Nephron progenitor cell (in vitro differentiated cells): Measurements from ENCODE around the gene TACR2.
A peak's percentile ranks its signal among the peaks of the same experiment; 100 is the strongest.

Experiments used
- DNase-seq: peaks from one replicate; pipeline ENCODE4 v3.0.0; 2021
- H3K27ac Mint-ChIP-seq: 2 replicates; pipeline ENCODE4 v1.8.0; 2021; ENCODE audit warnings: mild to moderate bottlenecking, moderate library complexity, mixed read lengths
- H3K27me3 Mint-ChIP-seq: 2 replicates; pipeline ENCODE4 v1.8.0; 2021; ENCODE audit warnings: mild to moderate bottlenecking, low read depth, mixed read lengths; ENCODE audit not compliant: poor library complexity
- H3K36me3 Mint-ChIP-seq: 2 replicates; pipeline ENCODE4 v1.8.0; 2021; ENCODE audit warnings: low read depth, mixed read lengths
- H3K4me1 Mint-ChIP-seq: 2 replicates; pipeline ENCODE4 v1.8.0; 2021; ENCODE audit warnings: mixed read lengths
- H3K4me3 Mint-ChIP-seq: 2 replicates; pipeline ENCODE4 v1.8.0; 2021; ENCODE audit warnings: mild to moderate bottlenecking, moderate library complexity, mixed read lengths
- H3K9me3 Mint-ChIP-seq: 2 replicates; pipeline ENCODE4 v1.8.0; 2021; ENCODE audit warnings: mild to moderate bottlenecking, moderate library complexity, mixed read lengths
- TF ChIP-seq, protein P1 (sequence below): fragments of 200-600 bp; sonication (generic); IDR thresholded peaks from 2 replicates; pipeline ENCODE4 v1.5.0; 2021; ENCODE audit warnings: antibody characterized with exemption

Gene TACR2

GRCh38 chr10:69361303-69361614 lies 55.5 kb downstream of the TACR2 start:
- TF ChIP-seq, protein P1, sequence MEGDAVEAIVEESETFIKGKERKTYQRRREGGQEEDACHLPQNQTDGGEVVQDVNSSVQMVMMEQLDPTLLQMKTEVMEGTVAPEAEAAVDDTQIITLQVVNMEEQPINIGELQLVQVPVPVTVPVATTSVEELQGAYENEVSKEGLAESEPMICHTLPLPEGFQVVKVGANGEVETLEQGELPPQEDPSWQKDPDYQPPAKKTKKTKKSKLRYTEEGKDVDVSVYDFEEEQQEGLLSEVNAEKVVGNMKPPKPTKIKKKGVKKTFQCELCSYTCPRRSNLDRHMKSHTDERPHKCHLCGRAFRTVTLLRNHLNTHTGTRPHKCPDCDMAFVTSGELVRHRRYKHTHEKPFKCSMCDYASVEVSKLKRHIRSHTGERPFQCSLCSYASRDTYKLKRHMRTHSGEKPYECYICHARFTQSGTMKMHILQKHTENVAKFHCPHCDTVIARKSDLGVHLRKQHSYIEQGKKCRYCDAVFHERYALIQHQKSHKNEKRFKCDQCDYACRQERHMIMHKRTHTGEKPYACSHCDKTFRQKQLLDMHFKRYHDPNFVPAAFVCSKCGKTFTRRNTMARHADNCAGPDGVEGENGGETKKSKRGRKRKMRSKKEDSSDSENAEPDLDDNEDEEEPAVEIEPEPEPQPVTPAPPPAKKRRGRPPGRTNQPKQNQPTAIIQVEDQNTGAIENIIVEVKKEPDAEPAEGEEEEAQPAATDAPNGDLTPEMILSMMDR: no peak
- H3K9me3 Mint-ChIP-seq: no peaks in the 10 kb centered on the region
- H3K36me3 Mint-ChIP-seq: peaks cover 6% of the 10 kb centered on the region
- no peak for DNase-seq
- H3K27ac Mint-ChIP-seq: no peak overlapping the region
- no peaks in the 10 kb centered on the region for H3K27me3 Mint-ChIP-seq
- H3K4me1 Mint-ChIP-seq: peaks cover 37% of the 10 kb centered on the region
- H3K4me3 Mint-ChIP-seq: no peak overlapping the region

- TF ChIP-seq, protein P1: no peak
- no peak overlapping the region for H3K4me3 Mint-ChIP-seq
- H3K27me3 Mint-ChIP-seq: no peaks in the 10 kb centered on the region
- peaks cover 36% of the 10 kb centered on the region for H3K4me1 Mint-ChIP-seq
- no peak for DNase-seq
- peaks cover 6% of the 10 kb centered on the region for H3K36me3 Mint-ChIP-seq
- peak overlapping the region; percentile 57 for H3K27ac Mint-ChIP-seq
- H3K9me3 Mint-ChIP-seq: no peaks in the 10 kb centered on the region
Measured at GRCh38 chr10:69360485-69361302, 56.0 kb downstream of the TACR2 start.

DNA sequence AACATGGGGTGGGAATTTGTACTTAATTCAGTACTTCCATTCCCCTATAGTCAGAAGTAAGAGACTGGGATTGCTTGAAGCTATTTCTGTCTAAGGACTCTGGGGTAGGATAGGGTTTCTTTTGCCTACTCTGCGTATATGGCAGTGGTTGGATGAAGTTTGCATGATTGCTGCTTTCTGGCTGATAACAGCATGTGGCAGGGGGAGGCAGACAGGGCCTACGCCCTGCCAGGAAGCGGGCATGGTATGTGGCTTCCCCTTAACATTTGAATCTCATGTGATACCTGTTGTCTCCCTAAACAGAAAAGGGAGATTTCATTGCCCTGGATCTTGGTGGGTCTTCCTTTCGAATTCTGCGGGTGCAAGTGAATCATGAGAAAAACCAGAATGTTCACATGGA lies 57.1 kb downstream of the TACR2 start:
- TF ChIP-seq, protein P1: no peak
- Mint-ChIP-seq H3K27ac (no peak overlapping the region), H3K9me3 (no peaks in the 10 kb centered on the region), H3K4me1 (peaks cover 30% of the 10 kb centered on the region), H3K27me3 (no peaks in the 10 kb centered on the region), H3K4me3 (no peak overlapping the region), H3K36me3 (peaks cover 12% of the 10 kb centered on the region)
- DNase-seq: no peak

- no peaks in the 10 kb centered on the region for H3K27me3 Mint-ChIP-seq
- no peak overlapping the region for H3K27ac Mint-ChIP-seq
Measured at GRCh38 chr10:69359148-69359547, 57.6 kb downstream of the TACR2 start.

DNA sequence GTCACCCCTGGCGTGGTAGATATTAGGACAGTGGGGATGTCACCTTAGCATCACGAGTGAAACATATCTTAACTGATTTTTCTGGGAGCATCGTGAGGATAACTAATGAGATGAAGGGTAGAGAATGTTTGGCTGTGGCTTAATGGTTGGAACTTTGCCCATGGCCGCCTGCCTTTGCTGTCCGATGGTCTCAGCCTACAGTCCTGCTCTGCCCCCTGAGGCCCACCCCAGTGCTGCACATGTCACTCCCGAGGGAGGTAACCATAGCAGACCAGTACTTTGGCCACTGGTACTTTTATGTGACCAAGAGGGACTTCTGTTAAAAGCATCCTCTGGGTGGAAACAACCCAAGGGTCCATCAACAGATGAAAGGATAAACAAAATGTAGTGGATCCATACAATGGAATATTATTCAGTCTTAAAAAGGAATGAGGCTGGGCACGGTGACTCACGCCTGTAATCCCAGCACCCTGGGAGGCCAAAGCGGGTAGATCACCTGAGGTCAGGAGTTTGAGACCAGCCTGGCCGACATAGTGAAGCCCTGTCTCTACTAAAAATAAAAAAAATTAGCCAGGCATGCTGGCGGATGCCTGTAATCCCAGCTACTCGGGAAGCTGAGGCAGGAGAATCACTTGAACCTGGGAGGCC lies 58.4 kb downstream of the TACR2 start:
- TF ChIP-seq, protein P1: no peak
- DNase-seq: no peak
- Mint-ChIP-seq H3K4me3 (no peak overlapping the region), H3K9me3 (no peaks in the 10 kb centered on the region), H3K27ac (no peak overlapping the region), H3K27me3 (no peaks in the 10 kb centered on the region), H3K4me1 (peaks cover 17% of the 10 kb centered on the region), H3K36me3 (peaks cover 20% of the 10 kb centered on the region)

More at GRCh38 chr10:69359148-69359547, 57.6 kb downstream of the TACR2 start:
- peaks cover 25% of the 10 kb centered on the region for H3K4me1 Mint-ChIP-seq
- H3K36me3 Mint-ChIP-seq: peaks cover 17% of the 10 kb centered on the region
- H3K4me3 Mint-ChIP-seq: no peak overlapping the region
- no peaks in the 10 kb centered on the region for H3K9me3 Mint-ChIP-seq
- DNase-seq: no peak
- TF ChIP-seq, protein P1: no peak
